HG02610 (cell line): ENCODE results near the gene CABP7.

Source experiments
- ATAC-seq: cut with Tn5 transposase; IDR thresholded peaks from one replicate; pipeline ENCODE4 v1.9.1; 2021; ENCODE audit warnings: mild to moderate bottlenecking, moderate library complexity; ENCODE audit not compliant: unreplicated experiment

The CABP7 gene

GRCh38 chr22:29702000-29702930 lies 17.5 kb upstream of the CABP7 start:
- ATAC-seq, result no peak

- ATAC-seq, result no peak
Observed at GRCh38 chr22:29702931-29703501, 16.8 kb upstream of the CABP7 start.

DNA sequence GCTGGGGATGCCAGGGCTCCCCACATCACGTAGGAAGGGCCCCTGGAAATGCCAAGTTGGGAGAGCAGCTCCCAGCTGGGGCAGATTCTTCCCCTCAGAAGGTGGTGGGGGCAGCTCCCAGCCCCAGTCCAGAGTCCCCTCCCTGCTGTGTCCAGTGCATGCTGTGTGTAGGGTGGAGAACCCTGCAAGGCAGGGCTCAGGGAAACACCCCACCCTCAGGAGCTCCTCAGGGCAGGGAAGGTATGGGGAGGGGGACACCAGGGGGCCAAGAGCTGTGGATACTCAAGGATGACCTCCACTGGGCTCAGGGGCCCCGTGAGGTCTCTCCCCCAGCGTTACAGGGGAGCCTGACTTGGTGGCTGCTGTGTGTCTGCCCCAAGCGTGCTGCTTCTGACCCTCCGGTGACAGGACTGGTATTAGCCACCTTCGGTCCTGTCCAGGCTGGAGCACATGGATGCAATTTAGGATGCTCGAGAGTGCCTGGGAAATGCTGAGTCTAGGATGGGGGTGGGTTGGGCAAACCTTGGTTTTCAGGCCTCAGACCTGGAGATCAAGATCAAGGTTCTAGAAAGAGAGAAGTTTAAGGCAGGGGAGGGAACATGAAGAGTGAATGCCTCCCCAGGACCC lies 16.1 kb upstream of the CABP7 start:
- ATAC-seq, result no peak

GRCh38 chr22:29704528-29705285 lies 15.1 kb upstream of the CABP7 start:
- no peak for ATAC-seq

DNA sequence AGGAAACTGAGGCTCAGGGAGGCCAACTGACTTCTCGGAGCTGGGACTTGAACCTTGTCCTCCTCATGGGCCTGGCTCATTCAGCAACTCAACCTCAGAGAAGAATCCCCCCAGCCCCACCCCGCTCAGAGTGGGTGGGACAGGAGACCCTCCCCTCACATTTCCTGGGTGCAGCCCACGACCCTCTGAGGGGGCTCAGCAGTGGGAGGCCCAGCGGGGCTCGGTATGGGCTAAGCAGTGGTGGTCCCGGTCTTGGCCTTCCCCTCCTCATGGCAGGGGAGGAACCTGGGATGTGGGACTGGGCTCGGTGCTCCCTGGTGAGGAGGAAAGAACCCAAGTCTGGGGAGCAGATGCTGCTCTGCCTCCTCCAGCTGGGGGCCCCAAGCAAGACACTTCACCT lies 14.2 kb upstream of the CABP7 start:
- ATAC-seq, result no peak

- no peak for ATAC-seq
Observed at GRCh38 chr22:29706486-29706885, 13.3 kb upstream of the CABP7 start.

DNA sequence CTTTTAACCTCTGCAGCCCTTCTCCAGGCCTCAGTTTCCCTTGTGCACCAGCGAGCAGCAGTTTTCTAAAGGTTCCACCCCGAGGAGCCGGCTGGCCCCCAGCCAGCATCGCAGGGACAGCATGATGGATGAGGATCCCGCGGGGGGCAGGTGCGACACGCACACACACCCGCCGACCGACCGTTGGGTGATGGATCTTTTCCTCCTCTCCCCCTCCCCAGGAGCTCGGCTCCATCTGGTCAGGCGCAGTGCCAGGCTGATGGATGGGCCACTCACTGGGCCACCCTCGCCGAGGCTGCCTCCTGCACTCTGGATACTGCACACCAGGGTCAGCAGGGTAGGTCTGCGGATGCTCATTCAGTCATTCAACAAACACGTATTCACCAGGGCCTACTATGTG lies 12.8 kb upstream of the CABP7 start:
- ATAC-seq, result no peak

GRCh38 chr22:29707471-29707870 lies 12.3 kb upstream of the CABP7 start:
- ATAC-seq, result no peak

- ATAC-seq, result no peak
Observed at GRCh38 chr22:29710193-29710592, 9.6 kb upstream of the CABP7 start.

GRCh38 chr22:29710922-29711593 lies 8.7 kb upstream of the CABP7 start:
- no peak for ATAC-seq

DNA sequence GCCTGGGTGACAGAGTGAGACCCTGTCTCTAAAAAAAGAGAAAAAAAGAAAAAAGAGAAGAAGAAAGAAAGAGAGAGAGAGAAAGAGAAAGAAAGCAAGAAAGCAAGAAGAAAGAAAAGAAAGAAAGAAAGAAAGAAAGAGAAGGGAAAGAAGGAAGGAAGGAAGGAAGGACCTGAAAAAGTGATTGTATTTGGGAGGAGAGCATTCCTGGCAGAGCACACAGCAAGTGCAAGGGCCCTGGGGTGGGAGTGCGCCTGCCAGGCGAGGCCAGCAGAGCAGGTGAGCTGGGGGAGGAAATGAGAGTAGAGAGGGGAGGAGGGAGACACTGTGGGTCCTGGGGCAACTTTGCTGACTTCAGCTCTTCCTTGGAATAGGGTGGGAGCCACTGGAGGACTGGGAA lies 7.7 kb upstream of the CABP7 start:
- ATAC-seq, result no peak

- ATAC-seq, result no peak
Observed at GRCh38 chr22:29713156-29713727, 6.6 kb upstream of the CABP7 start.

DNA sequence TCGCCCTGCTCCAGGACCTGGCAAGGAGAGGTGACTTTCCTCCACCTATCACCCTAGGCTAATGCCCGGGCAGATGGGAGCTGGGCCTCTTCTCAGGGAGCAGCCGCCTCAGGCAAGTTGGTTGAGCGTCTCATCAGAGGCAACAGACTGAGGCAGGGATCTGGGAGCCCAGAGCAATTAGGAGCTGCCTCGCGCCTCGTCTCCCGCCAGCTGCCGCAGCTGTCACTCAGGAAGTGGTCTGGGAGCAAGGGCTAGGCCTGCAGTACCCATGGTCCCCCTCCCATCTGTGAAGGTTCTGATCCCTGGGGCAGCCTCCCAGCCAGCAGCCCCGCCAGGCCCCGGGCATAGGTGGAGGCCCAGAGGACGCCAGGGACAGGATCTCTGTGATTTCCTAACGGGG lies 4.6 kb upstream of the CABP7 start:
- ATAC-seq, result no peak

GRCh38 chr22:29715705-29716104 lies 4.1 kb upstream of the CABP7 start:
- no peak for ATAC-seq

GRCh38 chr22:29716814-29717545 lies 2.8 kb upstream of the CABP7 start:
- no peak for ATAC-seq

- no peak for ATAC-seq
Observed at GRCh38 chr22:29717789-29718188, 2.0 kb upstream of the CABP7 start.

- ATAC-seq, result no peak
Observed at GRCh38 chr22:29718949-29719898, 579 bp upstream of the CABP7 start.

DNA sequence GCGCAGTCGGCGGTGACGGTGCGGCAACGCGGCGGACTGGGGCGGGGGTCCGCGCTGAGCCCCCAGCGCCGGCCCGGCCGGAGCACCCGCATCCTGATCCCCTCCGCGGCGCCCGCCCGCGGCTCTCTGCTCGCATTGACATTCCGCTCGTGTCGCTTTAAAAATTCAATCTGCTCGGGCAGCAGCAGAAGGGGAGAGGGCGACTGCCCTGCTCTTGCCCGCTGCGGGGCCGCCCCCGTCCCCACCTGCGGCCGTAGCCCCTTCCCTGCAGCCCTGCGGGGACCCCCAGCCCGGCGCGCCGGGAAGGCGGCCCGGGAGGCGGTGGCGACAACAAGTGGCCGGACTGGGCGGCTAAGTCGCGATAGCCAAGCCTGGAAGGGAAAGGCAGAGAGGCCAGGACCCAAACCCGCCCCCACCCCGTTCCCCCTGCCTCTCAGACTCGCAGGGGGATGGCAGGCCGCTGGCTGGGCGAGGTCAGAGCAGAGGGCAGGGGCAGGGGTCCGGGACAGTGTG lies 1.1 kb downstream of the CABP7 start:
- no peak for ATAC-seq
